ENCODE results near the gene PCED1A. TPM values are rescaled to one million over a fixed set of nuclear protein-coding genes. Genes with fewer than 3 reads are reported as not detected.

The PCED1A gene
- total and polyA plus RNA-seq, 9 of the 15 experiments (the other 6 are each of a cell fraction or from before 2014, with no cell fraction given), result 1.5 to 11.5 (median 5.9) TPM

DNA sequence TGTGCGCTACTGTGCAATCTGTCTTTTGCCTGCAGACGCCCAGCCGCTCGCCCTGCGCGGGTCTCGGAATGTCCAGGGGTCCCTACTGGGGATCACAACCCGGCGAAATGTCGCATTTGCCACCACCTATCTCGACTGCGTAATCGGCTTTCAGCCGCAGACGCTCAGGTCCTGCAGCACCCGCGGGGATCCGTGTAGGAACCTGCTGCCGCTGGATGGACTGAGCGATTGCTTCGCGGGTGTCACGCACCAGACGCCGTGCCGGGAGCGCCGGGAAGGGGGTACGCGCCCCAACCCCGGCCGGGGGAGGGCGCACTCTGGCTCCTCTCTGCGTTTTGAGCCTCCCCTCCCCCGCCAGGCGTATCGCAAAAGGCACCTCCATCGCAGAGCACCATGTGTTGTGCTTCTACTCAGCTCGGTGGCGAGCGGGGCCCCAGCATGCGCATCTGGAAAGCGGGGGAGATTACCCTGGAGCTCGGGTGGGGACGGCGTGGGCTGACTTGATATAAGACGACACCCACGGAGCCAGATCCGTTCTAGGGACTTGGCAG, 32.1 kb upstream of the PCED1A start (continued):
- TF ChIP-seq, protein P1, sequence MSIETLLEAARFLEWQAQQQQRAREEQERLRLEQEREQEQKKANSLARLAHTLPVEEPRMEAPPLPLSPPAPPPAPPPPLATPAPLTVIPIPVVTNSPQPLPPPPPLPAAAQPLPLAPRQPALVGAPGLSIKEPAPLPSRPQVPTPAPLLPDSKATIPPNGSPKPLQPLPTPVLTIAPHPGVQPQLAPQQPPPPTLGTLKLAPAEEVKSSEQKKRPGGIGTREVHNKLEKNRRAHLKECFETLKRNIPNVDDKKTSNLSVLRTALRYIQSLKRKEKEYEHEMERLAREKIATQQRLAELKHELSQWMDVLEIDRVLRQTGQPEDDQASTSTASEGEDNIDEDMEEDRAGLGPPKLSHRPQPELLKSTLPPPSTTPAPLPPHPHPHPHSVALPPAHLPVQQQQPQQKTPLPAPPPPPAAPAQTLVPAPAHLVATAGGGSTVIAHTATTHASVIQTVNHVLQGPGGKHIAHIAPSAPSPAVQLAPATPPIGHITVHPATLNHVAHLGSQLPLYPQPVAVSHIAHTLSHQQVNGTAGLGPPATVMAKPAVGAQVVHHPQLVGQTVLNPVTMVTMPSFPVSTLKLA (conservative IDR thresholded peaks at IDR 0.05), result peak; percentile 66 to 82
- TF ChIP-seq PTRF (tag; IDR thresholded peaks at IDR 0.05) (no peak), TEAD4 (IDR thresholded peaks at IDR 0.05; ENCODE audit: low read length) (peak; percentile 63), TEAD4 (CRISPR knock-in tag; IDR thresholded peaks at IDR 0.05; ENCODE audit: borderline replicate concordance) (no peak), TFE3 (CRISPR knock-in tag; IDR thresholded peaks at IDR 0.05) (no peak), RB1 (IDR thresholded peaks at IDR 0.05; ENCODE audit: low read depth) (peak; percentile 59; the same call in 1 of the 2 replicates), ZNF586 (CRISPR knock-in tag; conservative IDR thresholded peaks at IDR 0.05) (no peak), TAF15 (IDR thresholded peaks at IDR 0.05; ENCODE audit: low read depth, low read length) (no peak), EP400 (IDR thresholded peaks at IDR 0.05) (peak; percentile 90), TOE1 (IDR thresholded peaks at IDR 0.05; ENCODE audit: borderline replicate concordance) (no peak), TOE1 (CRISPR knock-in tag; IDR thresholded peaks at IDR 0.05; ENCODE audit: borderline replicate concordance, low read depth) (0 out of 2 replicates have a peak, but pooled peaks have one; percentile 34), HLTF (IDR thresholded peaks at IDR 0.05) (no peak), WHSC1 (IDR thresholded peaks at IDR 0.05; ENCODE audit: low read length) (no peak), FOSL1 (tag; conservative IDR thresholded peaks at IDR 0.05) (peak; percentile 29; the same call in 1 of the 2 replicates), FOXK1 (CRISPR knock-in tag; IDR thresholded peaks at IDR 0.05; ENCODE audit: borderline replicate concordance) (peak; percentile 5; the same call in 1 of the 2 replicates), HNRNPL (IDR thresholded peaks at IDR 0.05; ENCODE audit: low read depth, low read length) (no peak), L3MBTL2 (IDR thresholded peaks at IDR 0.05) (peak; percentile 92), KLF6 (CRISPR knock-in tag; IDR thresholded peaks at IDR 0.05; ENCODE audit: borderline replicate concordance) (no peak), NFIC (IDR thresholded peaks at IDR 0.05) (no peak; the same call in 1 of the 2 replicates)
- TF ChIP-seq, protein P2, sequence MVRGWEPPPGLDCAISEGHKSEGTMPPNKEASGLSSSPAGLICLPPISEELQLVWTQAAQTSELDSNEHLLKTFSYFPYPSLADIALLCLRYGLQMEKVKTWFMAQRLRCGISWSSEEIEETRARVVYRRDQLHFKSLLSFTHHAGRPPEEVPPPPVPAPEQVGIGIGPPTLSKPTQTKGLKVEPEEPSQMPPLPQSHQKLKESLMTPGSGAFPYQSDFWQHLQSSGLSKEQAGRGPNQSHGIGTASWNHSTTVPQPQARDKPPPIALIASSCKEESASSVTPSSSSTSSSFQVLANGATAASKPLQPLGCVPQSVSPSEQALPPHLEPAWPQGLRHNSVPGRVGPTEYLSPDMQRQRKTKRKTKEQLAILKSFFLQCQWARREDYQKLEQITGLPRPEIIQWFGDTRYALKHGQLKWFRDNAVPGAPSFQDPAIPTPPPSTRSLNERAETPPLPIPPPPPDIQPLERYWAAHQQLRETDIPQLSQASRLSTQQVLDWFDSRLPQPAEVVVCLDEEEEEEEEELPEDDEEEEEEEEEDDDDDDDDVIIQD (CRISPR knock-in tag; IDR thresholded peaks at IDR 0.05), result no peak
- TF ChIP-seq, protein P3, sequence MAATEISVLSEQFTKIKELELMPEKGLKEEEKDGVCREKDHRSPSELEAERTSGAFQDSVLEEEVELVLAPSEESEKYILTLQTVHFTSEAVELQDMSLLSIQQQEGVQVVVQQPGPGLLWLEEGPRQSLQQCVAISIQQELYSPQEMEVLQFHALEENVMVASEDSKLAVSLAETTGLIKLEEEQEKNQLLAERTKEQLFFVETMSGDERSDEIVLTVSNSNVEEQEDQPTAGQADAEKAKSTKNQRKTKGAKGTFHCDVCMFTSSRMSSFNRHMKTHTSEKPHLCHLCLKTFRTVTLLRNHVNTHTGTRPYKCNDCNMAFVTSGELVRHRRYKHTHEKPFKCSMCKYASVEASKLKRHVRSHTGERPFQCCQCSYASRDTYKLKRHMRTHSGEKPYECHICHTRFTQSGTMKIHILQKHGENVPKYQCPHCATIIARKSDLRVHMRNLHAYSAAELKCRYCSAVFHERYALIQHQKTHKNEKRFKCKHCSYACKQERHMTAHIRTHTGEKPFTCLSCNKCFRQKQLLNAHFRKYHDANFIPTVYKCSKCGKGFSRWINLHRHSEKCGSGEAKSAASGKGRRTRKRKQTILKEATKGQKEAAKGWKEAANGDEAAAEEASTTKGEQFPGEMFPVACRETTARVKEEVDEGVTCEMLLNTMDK (IDR thresholded peaks at IDR 0.05; ENCODE audit: borderline replicate concordance, insufficient read depth, low read depth, low read length, poor library complexity, severe bottlenecking), result peak; percentile 82
